SKM-1 (cell line): ENCODE data around the gene GPR108.

Experiments used
- DNase-seq: peaks from one replicate; lab custom pipeline; 2025; ENCODE audit not compliant: unreplicated experiment; lab: John Stamatoyannopoulos, UW

GPR108 gene

GRCh38 chr19:6682607-6683128, 54.7 kb downstream of the GPR108 start:
- no peak for DNase-seq

- DNase-seq, result no peak
These were observed 57.2 kb downstream of the GPR108 start for GRCh38 chr19:6680141-6680540.
